ENCODE data around the gene EIF5A2. TPM values are rescaled to one million over a fixed set of nuclear protein-coding genes. Genes with fewer than 3 reads are reported as not detected.
"Not testable (repeated sequence)": the region's sequence is repeated elsewhere in the genome, so short reads cannot be mapped to it uniquely, and the experiment has no call there.

Gene EIF5A2
- total RNA-seq, 4 donors from 2014 or later: 4.3 to 10.4 (median 7.8) TPM

DNA sequence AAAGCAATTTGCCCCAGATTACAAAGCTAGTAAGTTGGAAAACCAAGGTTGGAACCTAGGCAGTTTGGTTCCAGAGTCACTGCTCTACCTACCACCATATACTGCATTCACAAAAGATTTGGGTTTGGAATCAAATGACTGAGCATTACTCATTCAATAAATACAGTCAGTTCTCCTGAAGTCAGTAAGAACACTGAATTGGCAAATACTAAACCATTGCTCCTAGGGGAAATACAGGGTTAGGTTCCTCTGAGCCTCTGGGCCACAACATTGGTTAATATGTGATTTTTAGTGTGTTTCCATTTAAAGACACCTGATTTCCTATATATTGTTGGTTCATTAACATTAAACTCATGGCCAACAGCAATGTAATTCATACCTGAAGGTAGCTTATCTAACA is 2.1 kb upstream of the EIF5A2 start:
- no peak for DNase-seq (ENCODE audit: low spot score)
- TF ChIP-seq, protein P1, sequence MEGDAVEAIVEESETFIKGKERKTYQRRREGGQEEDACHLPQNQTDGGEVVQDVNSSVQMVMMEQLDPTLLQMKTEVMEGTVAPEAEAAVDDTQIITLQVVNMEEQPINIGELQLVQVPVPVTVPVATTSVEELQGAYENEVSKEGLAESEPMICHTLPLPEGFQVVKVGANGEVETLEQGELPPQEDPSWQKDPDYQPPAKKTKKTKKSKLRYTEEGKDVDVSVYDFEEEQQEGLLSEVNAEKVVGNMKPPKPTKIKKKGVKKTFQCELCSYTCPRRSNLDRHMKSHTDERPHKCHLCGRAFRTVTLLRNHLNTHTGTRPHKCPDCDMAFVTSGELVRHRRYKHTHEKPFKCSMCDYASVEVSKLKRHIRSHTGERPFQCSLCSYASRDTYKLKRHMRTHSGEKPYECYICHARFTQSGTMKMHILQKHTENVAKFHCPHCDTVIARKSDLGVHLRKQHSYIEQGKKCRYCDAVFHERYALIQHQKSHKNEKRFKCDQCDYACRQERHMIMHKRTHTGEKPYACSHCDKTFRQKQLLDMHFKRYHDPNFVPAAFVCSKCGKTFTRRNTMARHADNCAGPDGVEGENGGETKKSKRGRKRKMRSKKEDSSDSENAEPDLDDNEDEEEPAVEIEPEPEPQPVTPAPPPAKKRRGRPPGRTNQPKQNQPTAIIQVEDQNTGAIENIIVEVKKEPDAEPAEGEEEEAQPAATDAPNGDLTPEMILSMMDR (IDR thresholded peaks at IDR 0.05): no peak
- ATAC-seq (ENCODE audit: low FRiP score): no peak

GRCh38 chr3:170909129-170909903 is 879 bp upstream of the EIF5A2 start:
- ATAC-seq (ENCODE audit: low FRiP score) (peak; percentile 86), DNase-seq (ENCODE audit: low spot score) (no peak)
- TF ChIP-seq, protein P1 (IDR thresholded peaks at IDR 0.05): no peak

DNA sequence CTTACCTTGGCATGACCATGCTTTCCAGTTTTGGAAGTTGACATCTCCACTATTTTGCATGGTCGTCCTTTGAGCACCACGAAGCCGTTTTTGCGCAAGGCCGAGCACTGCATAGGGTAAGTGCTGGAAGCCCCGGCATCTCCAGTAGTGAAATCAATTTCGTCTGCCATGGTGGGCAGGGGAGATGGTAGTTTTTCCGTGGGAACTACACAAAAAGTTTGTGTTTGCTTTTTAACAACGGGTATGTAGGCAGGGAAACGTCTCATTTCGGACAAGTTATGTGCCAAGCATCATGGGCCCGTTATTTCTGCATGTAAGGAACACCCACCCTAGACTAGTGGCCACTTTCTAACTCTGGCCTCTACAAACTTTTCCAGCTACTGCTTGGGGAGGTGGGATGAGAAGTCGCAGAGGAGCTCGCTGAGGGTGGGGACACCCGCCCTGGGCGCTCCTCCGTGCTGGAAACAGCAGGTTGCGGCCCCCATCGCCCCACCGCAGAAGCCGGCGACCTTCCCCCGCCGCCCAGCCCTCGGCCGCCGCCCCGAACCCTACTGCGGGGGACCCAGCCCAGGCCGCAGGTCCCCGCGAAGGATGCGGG is 701 bp downstream of the EIF5A2 start:
- TF ChIP-seq, protein P1 (IDR thresholded peaks at IDR 0.05): no peak
- DNase-seq (ENCODE audit: low spot score) (no peak), ATAC-seq (ENCODE audit: low FRiP score) (no peak)

DNA sequence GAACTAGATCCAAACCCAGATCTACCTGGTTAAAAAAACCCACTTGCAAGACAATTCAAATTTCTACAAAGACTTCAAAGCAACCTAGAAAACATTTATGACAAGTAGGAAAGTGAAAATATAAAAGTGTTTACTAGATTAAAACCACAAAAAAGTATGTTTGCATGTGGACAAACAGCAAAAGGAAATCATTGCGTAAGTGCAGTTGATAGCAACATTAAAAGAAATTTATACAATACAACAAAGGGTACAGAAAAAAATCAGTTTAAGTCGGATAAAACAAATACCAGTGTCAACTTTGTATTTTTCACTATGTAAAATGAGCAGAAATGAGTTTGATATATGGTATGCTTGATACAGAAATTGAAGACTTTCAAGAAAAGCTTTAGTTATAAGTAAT is 2.6 kb downstream of the EIF5A2 start:
- DNase-seq (ENCODE audit: low spot score) (no peak), ATAC-seq (ENCODE audit: low FRiP score) (no peak)
- TF ChIP-seq, protein P1 (IDR thresholded peaks at IDR 0.05): no peak

- TF ChIP-seq, protein P1 (IDR thresholded peaks at IDR 0.05): no peak
- DNase-seq (ENCODE audit: low spot score) (no peak), ATAC-seq (ENCODE audit: low FRiP score) (no peak)
These were observed 5.3 kb downstream of the EIF5A2 start for GRCh38 chr3:170903123-170903522.

DNA sequence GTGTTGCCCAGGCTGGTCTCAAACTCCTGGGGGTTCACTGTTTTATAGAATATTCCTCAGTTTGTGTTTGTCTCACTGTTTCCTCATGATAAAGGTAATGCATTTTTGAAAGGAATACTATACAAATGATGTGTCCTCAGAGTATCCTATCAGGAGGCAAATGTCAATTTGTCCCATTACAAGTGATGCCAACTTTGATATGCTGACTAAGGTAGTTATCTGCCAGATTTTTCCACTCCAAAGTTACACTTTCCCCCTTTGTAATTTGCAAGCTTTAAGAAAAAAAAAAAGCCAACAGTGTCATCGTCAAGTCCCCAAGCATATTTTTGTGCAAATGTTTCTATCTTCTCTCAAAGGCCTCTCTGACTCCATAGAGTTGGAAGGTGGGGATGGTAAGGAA is 9.0 kb downstream of the EIF5A2 start:
- ATAC-seq (ENCODE audit: low FRiP score) (no peak), DNase-seq (ENCODE audit: low spot score) (no peak)
- TF ChIP-seq, protein P1 (IDR thresholded peaks at IDR 0.05): no peak

DNA sequence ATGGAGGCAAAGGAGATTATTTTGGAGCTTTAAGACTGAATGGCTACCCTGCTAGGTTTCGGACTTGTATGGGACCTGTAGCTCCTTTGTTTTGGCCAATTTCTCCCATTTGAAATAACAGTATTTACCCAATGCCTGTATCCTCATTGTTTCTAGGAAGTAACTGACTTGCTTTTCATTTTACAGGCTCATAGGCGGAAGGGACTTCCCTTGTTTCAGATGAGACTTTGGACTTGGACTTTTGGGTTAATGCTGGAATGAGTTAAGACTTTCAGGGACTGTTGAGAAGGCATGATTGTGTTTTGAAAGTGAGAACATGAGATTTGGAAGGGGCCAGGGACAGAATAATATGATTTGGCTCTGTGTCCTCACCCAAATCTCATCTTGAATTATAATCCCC is 10.5 kb downstream of the EIF5A2 start:
- DNase-seq (ENCODE audit: low spot score): no peak
- no peak for ATAC-seq (ENCODE audit: low FRiP score)
- TF ChIP-seq, protein P1 (IDR thresholded peaks at IDR 0.05): no peak

GRCh38 chr3:170897199-170897598 is 11.2 kb downstream of the EIF5A2 start:
- DNase-seq (ENCODE audit: low spot score); ATAC-seq (ENCODE audit: low FRiP score): not testable (repeated sequence)

All from omental fat pad (tissue), 4 donors.